HG03378 (cell line): ENCODE data around the gene INPP5J.
"Not testable (repeated sequence)": the region's sequence is repeated elsewhere in the genome, so short reads cannot be mapped to it uniquely, and the experiment has no call there.

ENCODE experiments used
- ATAC-seq: cut with Tn5 transposase; IDR thresholded peaks from one replicate; pipeline ENCODE4 v1.9.1; 2021; ENCODE audit warnings: mild to moderate bottlenecking, moderate library complexity; ENCODE audit not compliant: unreplicated experiment

Gene INPP5J, protein sequence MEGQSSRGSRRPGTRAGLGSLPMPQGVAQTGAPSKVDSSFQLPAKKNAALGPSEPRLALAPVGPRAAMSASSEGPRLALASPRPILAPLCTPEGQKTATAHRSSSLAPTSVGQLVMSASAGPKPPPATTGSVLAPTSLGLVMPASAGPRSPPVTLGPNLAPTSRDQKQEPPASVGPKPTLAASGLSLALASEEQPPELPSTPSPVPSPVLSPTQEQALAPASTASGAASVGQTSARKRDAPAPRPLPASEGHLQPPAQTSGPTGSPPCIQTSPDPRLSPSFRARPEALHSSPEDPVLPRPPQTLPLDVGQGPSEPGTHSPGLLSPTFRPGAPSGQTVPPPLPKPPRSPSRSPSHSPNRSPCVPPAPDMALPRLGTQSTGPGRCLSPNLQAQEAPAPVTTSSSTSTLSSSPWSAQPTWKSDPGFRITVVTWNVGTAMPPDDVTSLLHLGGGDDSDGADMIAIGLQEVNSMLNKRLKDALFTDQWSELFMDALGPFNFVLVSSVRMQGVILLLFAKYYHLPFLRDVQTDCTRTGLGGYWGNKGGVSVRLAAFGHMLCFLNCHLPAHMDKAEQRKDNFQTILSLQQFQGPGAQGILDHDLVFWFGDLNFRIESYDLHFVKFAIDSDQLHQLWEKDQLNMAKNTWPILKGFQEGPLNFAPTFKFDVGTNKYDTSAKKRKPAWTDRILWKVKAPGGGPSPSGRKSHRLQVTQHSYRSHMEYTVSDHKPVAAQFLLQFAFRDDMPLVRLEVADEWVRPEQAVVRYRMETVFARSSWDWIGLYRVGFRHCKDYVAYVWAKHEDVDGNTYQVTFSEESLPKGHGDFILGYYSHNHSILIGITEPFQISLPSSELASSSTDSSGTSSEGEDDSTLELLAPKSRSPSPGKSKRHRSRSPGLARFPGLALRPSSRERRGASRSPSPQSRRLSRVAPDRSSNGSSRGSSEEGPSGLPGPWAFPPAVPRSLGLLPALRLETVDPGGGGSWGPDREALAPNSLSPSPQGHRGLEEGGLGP

DNA sequence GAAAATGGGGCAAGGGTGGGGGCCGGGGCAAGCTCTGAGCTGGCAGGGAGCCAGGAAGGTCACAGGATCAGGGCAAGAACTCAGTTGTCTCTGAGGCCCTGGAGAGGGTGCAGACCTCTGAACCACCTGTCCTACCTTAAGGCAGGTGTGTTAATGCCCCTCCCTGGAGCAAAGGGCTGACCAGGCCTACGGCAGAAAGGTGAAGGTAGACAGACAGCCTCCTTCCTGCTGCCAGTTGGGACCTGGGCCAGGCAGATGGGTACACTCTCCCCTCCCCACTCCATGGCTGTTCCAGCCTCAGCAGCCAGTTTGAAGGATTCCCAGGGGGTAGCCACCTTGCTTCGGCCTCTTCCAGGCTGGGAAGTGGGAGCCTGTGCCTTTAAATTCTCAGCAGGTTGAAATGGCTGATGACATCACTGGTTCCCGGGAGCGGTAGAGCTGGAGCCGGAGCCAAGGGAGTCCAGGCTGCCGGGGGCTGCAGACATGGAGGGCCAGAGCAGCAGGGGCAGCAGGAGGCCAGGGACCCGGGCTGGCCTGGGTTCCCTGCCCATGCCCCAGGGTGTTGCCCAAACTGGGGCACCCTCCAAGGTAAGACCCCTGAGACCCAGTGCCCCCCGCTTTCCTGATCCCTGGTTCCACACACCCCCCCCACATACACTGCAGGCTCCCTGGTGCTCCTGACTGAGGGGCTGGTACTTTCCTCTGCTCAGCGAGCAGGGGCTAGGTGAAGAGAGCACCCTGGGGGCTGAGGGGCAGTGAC, at the start of gene INPP5J:
Gene INPP5J (plus strand): TSS at position 435 of the 760 bp plus-strand sequence. CDS start 49 bp downstream, at position 484.
- ATAC-seq: no peak

DNA sequence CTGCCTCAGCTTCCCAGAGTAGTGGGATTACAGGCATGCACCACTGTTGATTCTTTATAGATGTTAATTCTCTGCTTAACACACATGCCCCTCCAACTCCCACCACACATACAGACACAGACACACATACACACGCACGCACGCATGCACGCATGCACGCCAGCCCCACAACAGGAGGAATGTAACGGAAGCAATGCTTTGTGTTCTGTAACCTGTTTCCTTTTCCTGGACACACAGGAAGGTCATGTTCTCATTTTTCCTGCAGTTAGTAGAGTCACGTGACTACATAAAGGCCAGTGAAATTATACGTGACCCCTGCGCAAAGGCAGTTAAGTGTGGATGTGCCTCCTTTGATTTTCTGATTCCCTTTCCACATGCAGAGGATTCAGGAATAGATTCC, 49.6 kb upstream of the INPP5J start:
- ATAC-seq: not testable (repeated sequence)

DNA sequence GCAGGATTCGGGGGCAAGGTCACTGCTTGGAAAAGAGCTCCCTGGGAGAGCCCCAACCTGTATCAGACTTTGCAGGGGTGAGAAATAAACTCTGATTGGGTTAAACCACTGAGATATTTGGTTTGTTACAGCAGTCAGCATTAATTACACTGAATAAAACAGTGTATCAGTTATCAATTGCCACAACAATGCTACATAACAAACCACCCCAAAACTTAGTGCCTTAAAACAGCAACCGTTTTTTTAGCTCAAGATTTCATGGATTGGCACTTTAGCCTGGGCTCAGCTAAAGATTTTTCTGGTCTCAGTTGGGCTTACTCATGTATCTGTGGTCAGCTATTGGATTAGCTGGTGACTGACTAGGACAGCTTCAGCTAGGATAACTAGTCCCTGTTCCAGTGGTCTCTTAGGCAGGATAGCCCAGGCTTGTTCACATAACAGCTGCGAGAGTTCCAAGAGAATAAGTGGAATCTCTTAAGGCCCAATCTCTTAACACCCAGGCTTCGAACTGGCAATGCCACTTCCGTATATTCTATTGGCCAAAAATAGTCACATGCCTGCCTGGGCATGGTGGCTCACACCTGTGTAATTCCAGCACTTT, 49.1 kb upstream of the INPP5J start:
- ATAC-seq: not testable (repeated sequence)

DNA sequence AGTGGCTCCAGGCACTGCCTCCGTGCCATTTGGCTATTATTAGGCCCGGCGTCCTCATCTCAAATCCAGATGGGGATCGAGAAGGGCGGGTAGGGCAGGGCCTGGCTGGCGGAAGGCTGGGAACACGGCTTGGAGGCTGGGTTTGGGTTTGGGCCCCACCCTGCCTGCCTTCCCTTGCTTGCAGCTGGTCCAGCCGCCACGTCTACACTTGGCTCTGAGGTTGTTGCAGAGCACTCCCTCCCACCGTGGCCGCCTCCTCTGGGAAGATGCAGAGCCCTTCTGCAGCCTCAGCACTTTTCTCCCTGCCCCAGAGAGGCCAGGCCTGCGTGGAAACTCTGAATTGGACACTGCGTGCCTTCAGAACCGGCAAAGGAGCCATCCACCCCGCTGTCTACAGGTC, 46.8 kb upstream of the INPP5J start:
- no peak for ATAC-seq

DNA sequence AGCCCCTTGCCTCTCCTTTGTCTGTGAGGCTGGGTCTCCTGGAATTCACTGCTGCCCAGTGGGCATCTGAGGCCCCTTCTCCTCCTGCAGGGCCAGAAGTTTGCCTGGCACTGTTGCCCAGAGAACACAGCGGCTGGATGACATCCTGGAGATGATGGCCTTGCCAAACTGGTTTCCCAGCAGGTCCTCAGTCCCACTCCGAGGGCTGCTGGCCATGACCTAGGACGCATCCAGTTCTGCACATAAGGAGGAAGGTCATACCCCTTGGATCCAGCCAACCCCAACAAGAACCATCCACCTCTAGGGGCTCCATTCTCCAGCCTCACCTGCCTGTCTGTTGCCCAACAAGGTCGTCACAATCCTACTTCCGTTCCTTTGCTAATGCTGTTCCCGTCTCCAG, 45.1 kb upstream of the INPP5J start:
- no peak for ATAC-seq

DNA sequence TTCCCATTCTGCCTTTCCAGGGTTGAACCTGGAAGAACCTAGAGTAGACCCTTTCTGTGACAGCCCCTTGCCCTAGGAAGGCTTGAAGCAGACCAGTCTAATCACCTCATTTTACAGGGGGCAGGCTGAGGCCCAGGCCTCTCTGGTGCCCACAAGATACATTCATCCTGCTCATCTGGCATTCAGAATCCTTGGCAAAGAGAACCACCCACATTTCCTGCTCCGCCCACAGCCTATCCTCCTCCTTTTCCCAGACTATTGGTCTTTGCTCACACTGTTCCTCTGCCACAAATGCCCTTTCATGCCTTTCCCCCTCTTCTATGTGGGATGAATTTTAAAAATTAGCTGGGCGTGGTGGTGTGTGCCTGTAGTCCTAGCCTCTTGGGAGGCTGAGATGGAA, 44.4 kb upstream of the INPP5J start:
- not testable (repeated sequence) for ATAC-seq

DNA sequence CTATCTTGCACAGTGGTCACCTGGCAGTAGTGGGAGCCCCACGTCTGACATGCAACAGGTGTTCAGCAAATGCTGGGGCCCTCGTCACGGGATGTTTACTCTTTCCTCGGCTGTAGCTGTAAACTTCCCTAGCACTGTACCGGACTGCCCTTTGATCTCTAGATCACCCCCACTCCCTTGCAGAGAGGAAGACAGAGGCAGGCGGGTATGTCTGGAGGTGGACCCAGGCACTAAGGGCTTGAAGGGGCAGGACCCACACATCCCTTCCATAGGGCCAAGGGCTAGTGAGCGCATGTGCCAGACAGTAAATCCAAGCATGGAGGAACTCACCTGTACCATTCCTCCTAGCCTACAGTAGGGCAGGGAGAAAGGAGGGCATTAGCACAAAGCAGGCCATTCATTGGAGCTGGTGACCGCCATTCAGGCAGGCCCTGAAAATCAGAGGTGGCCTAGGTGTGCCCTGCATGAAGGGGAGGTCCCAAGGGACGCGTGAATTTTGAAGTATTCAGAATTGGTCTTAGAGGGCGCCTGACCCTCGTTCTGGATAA, 43.6 kb upstream of the INPP5J start:
- no peak for ATAC-seq

DNA sequence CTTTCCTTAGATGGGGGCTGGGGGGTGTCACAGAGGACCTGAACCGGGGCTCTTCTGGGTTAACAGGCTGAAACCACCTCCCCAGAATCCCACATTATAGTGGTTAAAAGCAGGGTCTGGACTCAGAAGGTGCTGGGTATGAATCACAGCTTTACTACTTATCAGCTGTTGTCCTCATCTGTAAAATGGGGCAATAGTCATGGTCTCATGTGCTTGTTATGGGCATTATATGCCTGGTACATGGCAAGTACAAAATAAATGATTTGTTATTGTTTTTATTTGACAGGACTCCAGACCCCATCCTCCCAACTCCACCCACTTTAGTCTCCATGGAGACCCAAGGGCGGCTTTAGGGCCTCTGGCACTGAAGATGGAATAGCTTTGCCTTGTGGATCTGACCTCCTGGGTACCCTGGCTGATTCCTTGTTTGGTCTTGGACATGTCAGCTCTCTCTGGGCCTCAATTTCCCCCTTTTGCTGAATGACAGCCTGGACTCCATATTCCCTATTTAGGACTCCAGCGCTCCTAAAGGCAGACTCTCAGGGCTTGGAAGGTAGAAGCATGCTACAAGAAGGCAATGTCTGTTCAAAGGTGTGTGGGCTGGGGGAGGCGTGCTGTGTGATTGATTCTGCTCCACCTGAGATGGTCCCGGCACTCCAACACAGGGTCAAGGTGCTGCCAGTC, 42.5 kb upstream of the INPP5J start:
- no peak for ATAC-seq

DNA sequence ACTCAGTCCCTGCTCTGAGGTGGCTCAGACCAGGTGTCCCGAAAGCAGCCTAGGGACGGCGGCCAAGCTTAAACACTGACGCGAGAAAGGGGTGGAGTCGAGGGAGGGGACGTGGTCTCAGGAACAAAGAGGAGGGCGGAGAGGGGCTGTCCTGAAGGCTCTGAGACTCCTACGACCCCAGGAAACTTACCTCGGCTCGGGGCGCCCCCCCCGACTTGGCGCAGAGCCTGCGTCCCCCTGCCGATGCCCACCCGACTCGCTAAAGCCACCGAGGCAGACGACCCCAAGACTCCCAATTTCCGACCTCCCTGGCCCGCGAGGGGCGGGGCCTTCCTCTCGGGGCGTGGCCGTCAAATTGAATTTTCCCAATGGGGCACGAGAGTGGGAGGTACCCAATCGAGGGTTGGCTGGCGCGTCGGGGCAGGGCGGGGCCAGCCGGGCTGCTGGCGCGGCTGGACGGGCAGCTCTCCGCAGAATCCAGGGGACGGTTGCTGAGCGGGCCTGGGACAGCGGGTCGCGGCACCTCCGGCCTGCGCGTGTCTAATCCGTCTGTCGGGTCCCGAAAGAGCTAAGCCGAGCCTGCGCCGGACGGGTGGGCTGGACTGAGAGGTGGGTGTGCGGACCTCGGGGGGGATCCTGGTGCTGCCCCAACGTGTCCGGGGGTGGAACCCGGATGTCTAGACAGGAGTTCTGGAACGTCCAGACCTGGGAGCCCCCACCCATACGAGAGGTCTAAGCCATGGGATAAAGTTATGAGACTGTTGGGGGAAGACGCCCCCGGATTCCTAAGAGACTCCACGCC, 41.7 kb upstream of the INPP5J start, which contains the start of gene SMTN:
Gene SMTN (plus strand): TSS at position 471 of the 802 bp plus-strand sequence. CDS start 1,941 bp downstream, outside the sequence.
- ATAC-seq: peak; percentile 52

DNA sequence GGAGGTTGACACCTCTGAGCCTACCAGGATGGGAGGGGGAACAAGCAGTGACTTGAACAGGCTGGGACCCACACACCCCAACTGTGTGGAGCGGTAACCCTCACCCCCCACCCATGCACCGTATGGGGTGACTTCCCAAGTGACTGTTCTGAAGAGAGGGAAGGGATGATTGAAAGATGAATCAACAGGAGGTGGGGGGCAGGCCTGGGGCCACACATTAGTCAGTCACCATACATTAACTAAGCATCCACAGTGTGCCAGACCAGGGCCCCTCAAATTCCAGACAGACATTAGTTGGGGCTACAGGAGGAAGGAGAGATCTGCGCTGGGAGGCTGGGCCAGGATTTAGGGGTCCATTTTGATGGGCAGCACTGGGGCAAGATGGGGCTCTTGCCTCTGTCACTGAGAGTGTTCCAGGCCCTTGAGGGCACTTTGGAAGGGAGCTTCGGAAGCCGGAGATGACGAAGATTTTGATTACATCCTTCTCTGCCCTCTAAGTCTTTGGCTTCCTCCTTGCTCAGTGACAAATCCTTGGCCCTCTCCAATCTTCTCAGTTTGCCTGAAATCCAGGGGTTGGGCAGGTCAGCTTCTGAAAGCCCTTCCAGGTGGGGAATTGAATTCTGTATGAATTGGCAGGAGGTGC, 40.7 kb upstream of the INPP5J start:
- no peak for ATAC-seq

DNA sequence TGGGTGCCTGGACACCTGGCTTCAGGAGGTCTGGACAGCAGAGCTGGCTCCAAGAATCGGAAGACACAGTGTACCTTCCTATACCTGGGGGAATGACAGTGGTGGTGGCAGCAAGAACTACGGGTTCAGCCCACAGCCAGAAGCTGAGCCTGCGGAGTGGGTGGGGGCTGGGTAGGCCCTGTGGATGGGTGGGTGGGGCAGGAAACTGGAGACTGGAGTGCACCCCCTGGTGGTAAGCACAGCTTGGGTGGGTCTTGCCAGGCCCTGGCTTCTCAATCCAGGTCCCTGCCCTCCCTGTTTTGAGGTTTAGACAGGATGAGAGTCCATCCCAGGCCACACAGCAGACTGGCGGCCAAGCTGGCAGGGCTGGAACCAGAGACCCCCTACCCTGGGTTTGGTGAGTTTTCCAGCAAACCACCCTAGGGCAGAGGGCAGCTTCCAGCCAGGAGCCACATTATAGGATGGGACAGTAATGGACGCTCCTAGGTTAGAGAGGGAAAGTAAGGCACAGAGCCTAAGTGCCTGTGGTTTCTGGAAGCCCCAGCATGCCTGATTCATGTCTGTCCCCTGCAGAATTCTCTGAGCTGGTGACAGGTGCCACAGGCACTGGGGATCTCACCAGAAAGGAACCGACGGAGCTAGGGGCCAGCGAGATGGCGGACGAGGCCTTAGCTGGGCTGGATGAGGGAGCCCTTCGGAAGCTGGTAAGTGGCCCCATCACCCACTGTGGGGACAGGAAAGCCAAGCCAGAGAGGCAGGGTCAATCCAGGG, 40.0 kb upstream of the INPP5J start:
- no peak for ATAC-seq

DNA sequence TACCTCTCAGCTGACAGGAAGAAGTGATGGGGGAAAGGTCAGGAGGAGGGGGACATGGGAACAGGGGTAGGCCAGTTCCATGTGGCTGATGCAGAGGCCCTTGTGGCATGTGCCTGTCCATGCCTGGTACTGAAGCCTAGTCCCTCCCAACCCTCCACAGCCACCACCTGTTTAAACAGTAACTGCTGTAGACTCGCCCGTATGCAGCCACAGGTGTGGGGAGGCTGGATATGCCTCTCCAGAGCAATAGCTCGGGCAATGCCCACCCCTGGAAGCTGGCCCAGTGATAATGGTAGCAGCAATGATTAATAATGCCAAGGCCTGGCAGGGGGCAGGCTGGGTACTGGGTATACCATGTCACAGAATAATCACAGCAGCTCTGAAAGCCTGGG, 39.4 kb upstream of the INPP5J start:
- no peak for ATAC-seq

DNA sequence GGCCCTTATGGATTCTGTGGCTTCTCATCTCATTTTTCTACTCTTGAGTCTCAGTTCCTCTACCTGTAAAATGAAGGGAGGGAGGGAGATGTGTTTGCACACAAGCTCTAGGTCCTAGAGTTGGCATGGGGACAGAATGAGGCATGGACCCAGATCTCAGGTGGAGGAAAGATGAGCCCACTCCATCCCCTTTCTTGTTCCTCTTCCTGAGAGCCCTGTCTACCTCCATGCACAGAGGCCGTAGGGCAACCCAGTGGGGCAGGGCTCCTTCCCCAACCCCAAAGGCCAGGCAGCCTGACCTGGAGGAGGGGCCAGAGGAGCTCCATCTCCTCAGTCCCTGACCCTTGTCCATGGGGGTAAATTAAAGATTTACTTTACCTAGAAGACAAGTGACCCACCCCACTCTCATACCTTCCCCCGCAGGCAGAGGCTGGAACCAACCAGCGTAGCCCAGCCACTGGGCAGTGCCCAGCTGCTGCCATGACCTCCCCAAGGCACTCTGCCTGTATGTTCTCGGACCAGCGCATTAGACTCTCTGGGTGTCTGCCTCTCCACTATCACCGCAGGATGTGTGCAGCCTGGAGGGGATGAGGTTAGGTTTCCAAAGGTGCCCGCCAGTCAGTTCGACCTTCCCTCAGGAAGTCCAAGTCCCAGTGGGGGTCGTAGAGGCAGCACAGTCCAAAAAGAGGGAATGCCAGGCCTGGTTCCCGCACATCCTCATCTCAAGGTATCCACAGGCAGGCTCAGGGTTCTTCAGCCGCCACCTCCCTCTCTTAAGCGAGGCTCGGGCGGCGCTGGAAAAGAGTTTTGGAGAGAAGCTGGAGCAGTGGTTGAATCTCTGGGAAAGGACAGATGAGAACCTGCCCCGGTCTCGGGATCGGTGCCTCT, 38.6 kb upstream of the INPP5J start:
- ATAC-seq: peak; percentile 7

DNA sequence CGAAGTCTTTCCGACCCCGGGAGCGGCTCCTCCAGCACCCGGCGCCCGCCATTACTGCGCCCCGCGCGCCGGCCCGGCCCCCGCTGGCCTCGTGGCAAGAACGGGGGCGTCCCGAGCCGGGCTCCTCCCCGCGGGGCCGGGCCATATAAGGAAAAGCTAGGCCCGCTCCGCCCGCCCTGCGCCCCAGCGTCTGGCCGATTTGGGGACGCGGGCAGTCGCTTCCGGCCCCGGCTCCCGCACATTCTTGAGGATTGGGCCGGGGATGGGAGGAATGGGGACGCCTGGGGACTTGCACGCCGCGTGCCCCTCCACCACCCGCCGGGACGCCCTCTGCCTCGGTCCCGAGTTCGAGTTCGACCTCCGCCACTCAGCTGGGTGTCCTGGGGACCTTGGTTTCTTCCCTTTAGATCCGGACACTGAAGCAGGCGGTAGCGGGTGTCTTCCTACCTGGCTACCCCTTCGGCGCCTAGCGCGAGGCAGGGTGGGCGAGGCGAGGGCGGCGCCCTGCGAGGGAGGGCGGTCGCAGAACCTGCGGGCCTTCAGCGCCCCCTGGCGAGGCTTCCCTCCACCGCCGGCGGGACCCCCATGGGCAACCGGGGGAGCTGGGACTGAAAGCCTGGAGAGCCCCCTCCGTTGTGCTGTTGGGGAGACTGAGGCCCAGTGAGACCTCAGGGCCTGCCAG, 37.8 kb upstream of the INPP5J start:
- peak; percentile 36 for ATAC-seq

DNA sequence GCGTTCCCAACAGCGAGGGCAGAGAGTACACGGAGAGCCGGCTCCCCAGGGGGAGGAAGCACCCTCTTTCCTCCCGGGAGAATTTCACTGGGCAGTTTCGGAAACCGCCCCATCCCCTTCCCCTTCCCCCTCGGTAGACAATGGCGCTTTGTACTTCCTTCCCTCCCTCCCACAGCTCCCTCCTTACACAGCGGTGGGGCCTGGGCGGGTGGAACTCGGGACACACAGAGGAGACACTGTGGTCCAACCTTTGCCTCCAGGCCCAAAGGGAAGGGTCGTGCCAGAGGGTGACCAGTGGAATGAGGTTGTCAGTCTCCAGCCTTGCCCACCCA, 37.3 kb upstream of the INPP5J start:
- no peak for ATAC-seq

DNA sequence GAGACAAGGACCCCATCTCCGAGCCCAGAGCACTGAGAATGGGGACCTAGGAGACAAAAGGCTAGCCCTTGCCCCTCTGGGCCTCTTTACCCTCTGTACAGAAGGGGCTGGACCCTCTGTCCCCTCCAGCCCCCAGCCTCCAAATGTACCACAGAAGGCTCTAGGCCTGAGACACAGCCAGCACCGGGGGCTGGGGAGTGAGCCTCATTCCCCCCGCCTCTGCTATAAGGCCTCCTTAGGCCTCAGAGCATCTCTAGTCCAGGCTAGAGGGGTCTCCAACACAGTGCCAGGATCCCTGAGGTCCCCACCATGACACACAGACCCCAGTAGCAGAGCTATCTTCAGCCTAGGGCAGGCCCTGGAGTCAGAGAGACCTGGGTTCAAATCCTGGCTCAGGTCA, 36.8 kb upstream of the INPP5J start:
- no peak for ATAC-seq
